ENCODE data around the gene KIF5B.
"Not testable (repeated sequence)": the region's sequence is repeated elsewhere in the genome, so short reads cannot be mapped to it uniquely, and the experiment has no call there.

KIF5B gene

DNA sequence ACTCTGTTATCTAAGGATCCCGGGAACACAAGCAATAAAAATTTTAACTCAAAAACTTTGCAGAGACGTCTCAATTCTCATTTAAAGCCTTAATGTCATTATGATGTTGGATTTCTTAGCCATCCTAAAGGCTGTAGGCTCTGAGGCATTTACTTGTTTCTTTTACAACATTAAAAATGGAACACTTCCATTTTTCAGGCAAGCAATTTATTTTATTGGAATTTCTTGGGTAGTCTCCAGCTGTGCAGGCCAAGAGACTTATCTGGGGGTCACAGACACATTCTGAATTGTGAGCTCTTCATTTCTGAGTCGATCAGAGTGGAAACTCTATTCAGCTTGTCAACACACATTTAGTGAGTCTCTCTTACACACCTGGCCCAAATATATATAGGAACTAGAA is 48.0 kb upstream of the KIF5B start:
- Histone ChIP-seq H3F3A (ENCODE audit: low read depth) (no peaks in the 10 kb centered on the region), H3K9me2 (replicated peaks; ENCODE audit: low read depth, low read length) (no peaks in the 10 kb centered on the region), H3K9me3 (ENCODE audit: insufficient read depth, low read depth, low read length) (no peaks in the 10 kb centered on the region), H3K36me3 (ENCODE audit: insufficient read depth, low read length) (no peaks in the 10 kb centered on the region), H4K20me1 (ENCODE audit: insufficient read depth, low read length, poor library complexity, severe bottlenecking) (no peaks in the 10 kb centered on the region), H3K4me2 (ENCODE audit: low read depth, low read length, poor library complexity, severe bottlenecking) (no peak overlapping the region), H3K9ac (ENCODE audit: low read depth, low read length, poor library complexity, severe bottlenecking) (no peak overlapping the region), H3K4me1 (ENCODE audit: insufficient read depth, low read length, poor library complexity, severe bottlenecking) (no peaks in the 10 kb centered on the region), H3K27me3 (ENCODE audit: insufficient read depth, low read length, poor library complexity, severe bottlenecking) (no peaks in the 10 kb centered on the region), H3K79me2 (ENCODE audit: insufficient read depth, low read length) (no peaks in the 10 kb centered on the region), H2AFZ (ENCODE audit: low read length) (no peak overlapping the region), H3K4me3 (ENCODE audit: low read length, poor library complexity, severe bottlenecking) (no peak overlapping the region)
- TF ChIP-seq EZH2phosphoT487 (IDR thresholded peaks at IDR 0.05; ENCODE audit: borderline replicate concordance) = no peak
- TF ChIP-seq, protein P1, sequence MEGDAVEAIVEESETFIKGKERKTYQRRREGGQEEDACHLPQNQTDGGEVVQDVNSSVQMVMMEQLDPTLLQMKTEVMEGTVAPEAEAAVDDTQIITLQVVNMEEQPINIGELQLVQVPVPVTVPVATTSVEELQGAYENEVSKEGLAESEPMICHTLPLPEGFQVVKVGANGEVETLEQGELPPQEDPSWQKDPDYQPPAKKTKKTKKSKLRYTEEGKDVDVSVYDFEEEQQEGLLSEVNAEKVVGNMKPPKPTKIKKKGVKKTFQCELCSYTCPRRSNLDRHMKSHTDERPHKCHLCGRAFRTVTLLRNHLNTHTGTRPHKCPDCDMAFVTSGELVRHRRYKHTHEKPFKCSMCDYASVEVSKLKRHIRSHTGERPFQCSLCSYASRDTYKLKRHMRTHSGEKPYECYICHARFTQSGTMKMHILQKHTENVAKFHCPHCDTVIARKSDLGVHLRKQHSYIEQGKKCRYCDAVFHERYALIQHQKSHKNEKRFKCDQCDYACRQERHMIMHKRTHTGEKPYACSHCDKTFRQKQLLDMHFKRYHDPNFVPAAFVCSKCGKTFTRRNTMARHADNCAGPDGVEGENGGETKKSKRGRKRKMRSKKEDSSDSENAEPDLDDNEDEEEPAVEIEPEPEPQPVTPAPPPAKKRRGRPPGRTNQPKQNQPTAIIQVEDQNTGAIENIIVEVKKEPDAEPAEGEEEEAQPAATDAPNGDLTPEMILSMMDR (conservative IDR thresholded peaks at IDR 0.05; ENCODE audit: low read length) = no peak

DNA sequence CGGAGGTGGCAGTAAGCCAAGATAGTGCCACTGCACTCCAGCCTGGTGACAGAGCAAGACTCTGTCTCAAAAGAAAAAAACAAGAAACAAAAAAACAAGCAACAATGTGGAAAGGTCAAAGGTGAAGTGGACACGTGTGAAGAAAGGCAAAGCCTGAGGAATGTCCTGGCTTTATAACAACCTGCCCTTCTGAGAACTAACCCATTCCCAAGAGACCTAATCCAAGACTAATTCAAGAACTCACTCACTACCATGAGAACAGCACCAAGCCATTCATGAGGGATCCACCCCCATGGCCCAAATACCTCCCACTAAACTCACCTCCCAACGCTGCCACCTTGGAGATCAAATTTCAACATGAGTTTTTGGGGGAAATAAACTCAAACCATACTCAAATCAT is 47.5 kb upstream of the KIF5B start:
- H3K9me3 ChIP-seq (ENCODE audit: insufficient read depth, low read depth, low read length) = no peaks in the 10 kb centered on the region
- no peak overlapping the region for H3K4me3 ChIP-seq (ENCODE audit: low read length, poor library complexity, severe bottlenecking)
- H4K20me1 ChIP-seq (ENCODE audit: insufficient read depth, low read length, poor library complexity, severe bottlenecking) = no peaks in the 10 kb centered on the region
- H3K9ac ChIP-seq (ENCODE audit: low read depth, low read length, poor library complexity, severe bottlenecking) = no peak overlapping the region
- no peak for TF ChIP-seq EZH2phosphoT487 (IDR thresholded peaks at IDR 0.05; ENCODE audit: borderline replicate concordance)
- TF ChIP-seq, protein P1 (conservative IDR thresholded peaks at IDR 0.05; ENCODE audit: low read length) = no peak
- no peaks in the 10 kb centered on the region for H3K79me2 ChIP-seq (ENCODE audit: insufficient read depth, low read length)
- no peak overlapping the region for H3K4me2 ChIP-seq (ENCODE audit: low read depth, low read length, poor library complexity, severe bottlenecking)
- no peaks in the 10 kb centered on the region for H3K4me1 ChIP-seq (ENCODE audit: insufficient read depth, low read length, poor library complexity, severe bottlenecking)
- H3K36me3 ChIP-seq (ENCODE audit: insufficient read depth, low read length) = no peaks in the 10 kb centered on the region
- no peaks in the 10 kb centered on the region for H3K9me2 ChIP-seq (replicated peaks; ENCODE audit: low read depth, low read length)
- no peak overlapping the region for H2AFZ ChIP-seq (ENCODE audit: low read length)
- no peaks in the 10 kb centered on the region for H3F3A ChIP-seq (ENCODE audit: low read depth)
- no peaks in the 10 kb centered on the region for H3K27me3 ChIP-seq (ENCODE audit: insufficient read depth, low read length, poor library complexity, severe bottlenecking)

DNA sequence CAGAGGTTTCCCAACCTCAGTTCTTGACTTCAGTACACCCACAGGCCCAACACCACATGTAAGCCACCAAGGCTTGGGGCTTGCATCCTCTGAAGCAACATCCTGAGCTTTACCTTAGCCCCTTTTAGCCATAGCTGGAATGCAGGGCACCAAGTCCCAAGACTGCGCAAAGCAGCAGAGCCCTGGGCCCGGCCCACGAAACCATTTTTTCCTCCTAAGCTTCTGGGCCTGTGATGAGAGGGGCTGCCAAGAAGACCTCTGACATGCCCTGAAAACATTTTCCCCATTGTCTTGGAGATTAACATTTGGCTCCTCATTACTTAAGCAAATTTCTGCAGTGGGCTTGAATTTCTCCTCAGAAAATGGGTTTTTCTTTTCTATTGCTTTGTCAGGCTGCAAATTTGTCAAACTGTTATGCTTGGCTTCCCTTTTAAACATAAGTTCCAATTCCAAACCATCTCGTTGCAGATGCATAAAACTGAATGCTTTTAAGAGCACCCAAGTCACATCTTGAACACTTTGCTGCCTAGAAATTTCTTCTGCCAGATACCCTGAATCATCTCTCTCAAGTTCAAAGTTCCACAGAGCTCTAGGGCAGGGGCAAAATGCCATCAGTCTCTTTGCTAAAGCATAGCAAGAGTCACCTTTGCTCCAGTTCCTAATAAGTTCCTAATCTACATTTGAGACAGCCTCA is 42.5 kb upstream of the KIF5B start:
- not testable (repeated sequence) for H4K20me1 ChIP-seq (ENCODE audit: insufficient read depth, low read length, poor library complexity, severe bottlenecking); H3K27me3 ChIP-seq (ENCODE audit: insufficient read depth, low read length, poor library complexity, severe bottlenecking); H2AFZ ChIP-seq (ENCODE audit: low read length); H3K36me3 ChIP-seq (ENCODE audit: insufficient read depth, low read length); H3K4me2 ChIP-seq (ENCODE audit: low read depth, low read length, poor library complexity, severe bottlenecking); H3F3A ChIP-seq (ENCODE audit: low read depth); H3K79me2 ChIP-seq (ENCODE audit: insufficient read depth, low read length); H3K4me1 ChIP-seq (ENCODE audit: insufficient read depth, low read length, poor library complexity, severe bottlenecking); H3K9me2 ChIP-seq (replicated peaks; ENCODE audit: low read depth, low read length); H3K9me3 ChIP-seq (ENCODE audit: insufficient read depth, low read depth, low read length); H3K9ac ChIP-seq (ENCODE audit: low read depth, low read length, poor library complexity, severe bottlenecking); H3K4me3 ChIP-seq (ENCODE audit: low read length, poor library complexity, severe bottlenecking)

DNA sequence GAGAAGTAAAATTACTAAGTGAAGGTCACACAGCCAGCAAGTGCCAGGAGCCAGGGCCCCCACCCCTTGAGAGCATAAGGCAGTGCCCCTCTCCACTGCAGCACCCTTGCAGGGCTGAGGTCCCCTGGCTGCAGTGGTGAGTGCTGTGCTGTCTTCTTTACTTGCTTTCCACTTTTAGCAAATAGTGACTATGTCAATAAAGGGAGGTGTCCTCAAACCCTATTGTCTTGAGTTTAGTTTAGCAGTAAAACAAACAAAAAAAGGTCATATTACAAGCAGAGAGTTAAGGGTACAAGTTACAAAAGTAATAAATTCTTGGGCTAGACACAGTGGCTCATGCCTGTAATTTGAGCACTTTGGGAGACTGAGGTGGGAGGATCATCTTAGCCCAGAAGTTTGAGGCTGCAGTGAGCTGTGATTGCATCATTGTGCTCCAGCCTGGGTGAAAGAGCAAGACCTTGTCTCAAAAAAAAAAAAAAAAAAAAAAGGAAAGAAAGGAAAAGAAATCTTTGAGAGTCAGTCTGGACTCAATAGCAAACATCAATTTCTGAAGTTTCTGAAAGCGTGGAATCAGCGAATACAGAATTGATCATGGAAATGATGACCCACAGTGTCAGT is 39.0 kb upstream of the KIF5B start:
- Histone ChIP-seq H3K9ac (ENCODE audit: low read depth, low read length, poor library complexity, severe bottlenecking) (no peak overlapping the region), H3K4me3 (ENCODE audit: low read length, poor library complexity, severe bottlenecking) (no peak overlapping the region), H2AFZ (ENCODE audit: low read length) (no peak overlapping the region), H3K4me2 (ENCODE audit: low read depth, low read length, poor library complexity, severe bottlenecking) (no peak overlapping the region), H3K9me3 (ENCODE audit: insufficient read depth, low read depth, low read length) (peaks cover 7% of the 10 kb centered on the region; the same call in 1 of the 2 replicates), H3F3A (ENCODE audit: low read depth) (no peaks in the 10 kb centered on the region), H3K79me2 (ENCODE audit: insufficient read depth, low read length) (no peaks in the 10 kb centered on the region), H3K4me1 (ENCODE audit: insufficient read depth, low read length, poor library complexity, severe bottlenecking) (no peaks in the 10 kb centered on the region), H3K9me2 (replicated peaks; ENCODE audit: low read depth, low read length) (no peaks in the 10 kb centered on the region), H3K27me3 (ENCODE audit: insufficient read depth, low read length, poor library complexity, severe bottlenecking) (no peaks in the 10 kb centered on the region), H4K20me1 (ENCODE audit: insufficient read depth, low read length, poor library complexity, severe bottlenecking) (no peaks in the 10 kb centered on the region), H3K36me3 (ENCODE audit: insufficient read depth, low read length) (no peaks in the 10 kb centered on the region)
- TF ChIP-seq, protein P1 (conservative IDR thresholded peaks at IDR 0.05; ENCODE audit: low read length) = no peak
- no peak for TF ChIP-seq EZH2phosphoT487 (IDR thresholded peaks at IDR 0.05; ENCODE audit: borderline replicate concordance)
